SKM-1 treated with dmso at 0.1 percent for 144 hours (cell line): ENCODE data around the gene ZNF805.
"Not testable (repeated sequence)": the region's sequence is repeated elsewhere in the genome, so short reads cannot be mapped to it uniquely, and the experiment has no call there.

ENCODE experiments used
- DNase-seq: peaks from one replicate; lab custom pipeline; 2025; ENCODE audit not compliant: unreplicated experiment; lab: John Stamatoyannopoulos, UW

The ZNF805 gene

DNA sequence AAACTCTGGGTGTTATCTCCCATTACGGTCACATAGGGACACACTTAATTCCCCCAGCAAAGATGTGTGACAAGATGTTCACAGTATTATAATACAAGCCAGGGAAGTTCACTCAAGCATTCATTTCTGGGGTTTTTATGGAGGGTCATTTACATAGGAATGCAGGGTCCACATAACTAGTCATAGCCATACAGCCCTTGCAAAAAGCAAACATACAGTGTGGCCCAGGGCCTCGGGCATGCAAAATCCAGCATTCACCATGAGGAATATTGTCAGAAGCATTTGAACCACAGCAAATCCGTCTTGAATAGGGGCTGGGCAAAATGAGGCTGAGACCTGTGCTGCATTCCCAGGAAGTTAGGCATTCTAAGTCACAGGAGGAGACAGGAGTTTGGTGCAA lies 26.9 kb downstream of the ZNF805 start:
- DNase-seq: no peak

- no peak for DNase-seq
Observed at GRCh38 chr19:57269515-57270250, 29.3 kb downstream of the ZNF805 start.

DNA sequence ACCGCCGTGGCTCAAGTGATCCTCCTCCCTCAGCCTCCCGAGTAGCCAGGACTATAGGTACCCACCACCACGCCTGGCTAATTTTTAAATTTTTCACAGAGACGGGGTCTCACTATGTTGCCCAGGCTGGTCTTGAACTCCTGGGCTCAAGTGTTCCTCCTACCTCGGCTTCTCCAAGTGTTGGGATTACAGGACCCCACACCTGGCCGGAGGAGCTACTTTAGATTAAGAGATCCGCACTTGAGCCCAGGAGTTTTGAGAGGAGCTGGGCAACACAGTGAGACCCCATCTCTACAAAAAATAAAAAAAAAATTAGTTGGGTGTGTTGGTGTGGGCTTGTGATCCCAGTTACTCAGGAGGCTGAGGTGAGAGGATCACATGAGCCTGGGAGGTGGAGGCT lies 30.8 kb downstream of the ZNF805 start:
- DNase-seq: no peak

GRCh38 chr19:57273014-57273413 lies 32.6 kb downstream of the ZNF805 start:
- no peak for DNase-seq

DNA sequence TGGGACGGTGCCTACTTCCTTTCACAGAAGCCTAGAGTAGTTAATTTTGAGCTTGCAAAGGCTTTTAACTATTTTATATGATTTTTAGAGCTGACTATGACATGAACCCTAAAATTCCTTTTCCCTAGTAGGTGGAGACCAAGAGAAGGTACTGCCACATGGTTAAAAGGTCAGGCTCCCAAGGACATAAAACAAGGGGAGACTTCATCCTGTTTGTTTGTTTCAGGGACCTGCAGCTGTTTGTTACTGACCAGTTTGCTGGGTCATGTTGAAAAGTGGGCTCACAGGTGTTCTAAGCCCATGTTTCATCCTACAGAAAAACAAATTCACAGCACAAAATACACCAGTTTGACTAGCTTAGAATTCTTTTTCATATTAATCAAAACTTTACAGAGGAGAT lies 36.0 kb downstream of the ZNF805 start:
- no peak for DNase-seq

DNA sequence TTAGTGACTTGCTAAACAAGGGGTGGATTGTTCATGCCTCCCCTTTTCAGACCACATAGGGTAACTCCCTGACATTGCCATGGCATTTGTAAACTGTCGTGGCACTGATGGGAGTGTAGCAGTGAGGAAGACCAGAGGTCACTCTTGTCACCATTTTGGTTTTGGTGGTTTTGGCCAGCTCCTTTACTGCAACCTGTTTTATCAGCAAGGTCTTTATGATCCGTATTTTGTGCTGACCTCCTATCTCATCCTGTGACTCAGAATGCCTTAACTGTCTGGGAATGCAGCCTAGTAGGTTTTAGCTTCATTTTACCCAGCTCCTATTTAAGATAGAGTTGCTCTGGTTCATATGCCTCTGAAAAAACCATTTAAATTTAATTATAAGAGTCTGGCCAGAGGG lies 38.0 kb downstream of the ZNF805 start:
- DNase-seq: not testable (repeated sequence)

- peak; percentile 60 for DNase-seq
Observed at GRCh38 chr19:57279418-57280164, 39.2 kb downstream of the ZNF805 start.

- DNase-seq: peak; percentile 73
Observed at GRCh38 chr19:57280165-57280961, 39.9 kb downstream of the ZNF805 start, which contains the start of gene ZNF460. Gene ZNF460, plus strand, starts transcription at chr19:57280485. Its CDS starts 322 bp downstream, at chr19:57280807.

DNA sequence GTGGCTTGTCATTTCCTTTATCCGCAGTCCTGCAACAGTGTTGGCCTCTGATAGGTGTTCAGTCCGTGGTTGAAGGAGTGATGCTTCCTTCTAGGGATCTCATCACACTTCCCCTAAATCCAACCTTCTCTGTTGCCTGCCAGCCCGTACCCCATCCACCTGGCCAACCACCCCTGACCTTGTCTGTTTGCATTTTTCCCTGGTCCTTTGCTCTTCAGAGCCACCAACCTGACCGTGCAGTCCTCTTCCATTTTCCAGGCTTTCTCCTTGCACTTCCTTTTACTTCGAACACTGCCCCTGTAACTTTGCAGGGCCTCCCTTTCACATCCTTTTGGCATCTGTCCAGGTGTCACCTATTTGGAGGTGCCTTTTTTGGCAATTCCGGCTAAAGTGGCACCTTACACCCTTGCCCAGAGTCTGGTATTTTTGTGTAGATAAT lies 40.5 kb downstream of the ZNF805 start:
- no peak for DNase-seq

DNA sequence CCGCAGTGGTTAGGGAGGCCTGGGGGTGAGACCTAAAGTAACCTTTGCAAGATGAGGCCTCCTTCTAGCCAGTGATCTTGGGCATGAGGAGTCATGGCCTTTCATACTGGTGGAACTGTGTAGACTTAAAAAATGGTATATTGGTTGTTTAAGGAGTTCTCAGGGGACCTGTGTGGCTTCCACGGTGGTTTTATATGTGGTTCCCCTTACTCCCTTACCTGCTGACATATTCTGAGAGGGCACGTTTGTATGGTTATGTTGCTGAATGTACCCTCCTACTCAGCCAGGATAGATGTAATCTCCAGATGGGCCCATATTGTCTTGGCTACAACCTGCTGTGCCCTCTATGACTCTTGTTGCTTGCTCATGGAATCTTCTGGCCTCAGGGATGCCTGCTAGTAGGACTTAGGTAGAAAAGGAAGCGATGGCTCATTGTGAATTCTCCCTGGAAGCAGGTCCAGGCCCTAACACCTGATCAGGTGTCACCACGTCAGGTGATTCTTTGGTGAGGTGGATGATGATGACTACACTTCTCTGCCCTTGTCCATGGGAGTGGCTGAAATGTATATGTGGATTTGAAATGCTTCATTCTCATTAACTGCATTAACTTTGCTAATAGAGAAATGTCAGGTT lies 41.7 kb downstream of the ZNF805 start:
- no peak for DNase-seq

- no peak for DNase-seq
Observed at GRCh38 chr19:57288373-57288772, 47.9 kb downstream of the ZNF805 start.

DNA sequence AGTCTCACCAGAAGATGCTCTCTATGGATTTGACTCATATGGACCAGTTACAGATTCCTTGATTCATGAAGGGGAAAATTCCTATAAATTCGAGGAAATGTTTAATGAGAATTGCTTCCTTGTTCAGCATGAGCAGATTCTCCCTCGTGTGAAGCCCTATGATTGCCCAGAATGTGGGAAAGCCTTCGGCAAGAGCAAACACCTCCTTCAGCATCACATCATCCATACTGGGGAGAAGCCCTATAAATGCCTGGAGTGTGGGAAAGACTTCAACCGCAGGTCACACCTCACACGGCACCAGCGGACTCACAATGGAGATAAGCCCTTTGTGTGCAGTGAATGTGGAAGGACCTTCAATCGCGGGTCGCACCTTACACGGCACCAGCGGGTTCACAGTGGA lies 50.5 kb downstream of the ZNF805 start:
- no peak for DNase-seq

DNA sequence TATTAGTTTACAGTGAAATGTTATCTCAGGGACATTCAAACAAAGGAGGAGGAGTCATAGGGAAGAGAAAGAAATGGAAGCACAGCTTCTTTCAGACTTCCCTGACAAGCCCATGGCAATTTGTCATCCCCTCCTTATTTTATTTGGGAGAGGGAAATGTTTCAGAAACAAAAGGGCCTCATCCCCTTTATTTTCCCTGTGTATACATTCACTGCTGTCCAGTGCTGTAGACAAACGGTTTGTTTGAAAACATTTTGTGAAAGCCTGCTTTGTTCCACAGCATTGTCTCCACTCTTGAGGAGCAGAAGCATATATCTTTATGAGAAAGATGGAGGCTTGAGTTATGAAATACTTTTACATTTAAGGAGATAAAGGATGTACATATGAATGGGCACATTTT lies 52.1 kb downstream of the ZNF805 start:
- DNase-seq: no peak

GRCh38 chr19:57293719-57294118 lies 53.3 kb downstream of the ZNF805 start:
- DNase-seq: no peak

- DNase-seq: no peak
Observed at GRCh38 chr19:57302020-57302465, 61.6 kb downstream of the ZNF805 start.

- no peak for DNase-seq
Observed at GRCh38 chr19:57302727-57303401, 62.4 kb downstream of the ZNF805 start.
